ENCODE data around the gene KIF20B.

The KIF20B gene, protein sequence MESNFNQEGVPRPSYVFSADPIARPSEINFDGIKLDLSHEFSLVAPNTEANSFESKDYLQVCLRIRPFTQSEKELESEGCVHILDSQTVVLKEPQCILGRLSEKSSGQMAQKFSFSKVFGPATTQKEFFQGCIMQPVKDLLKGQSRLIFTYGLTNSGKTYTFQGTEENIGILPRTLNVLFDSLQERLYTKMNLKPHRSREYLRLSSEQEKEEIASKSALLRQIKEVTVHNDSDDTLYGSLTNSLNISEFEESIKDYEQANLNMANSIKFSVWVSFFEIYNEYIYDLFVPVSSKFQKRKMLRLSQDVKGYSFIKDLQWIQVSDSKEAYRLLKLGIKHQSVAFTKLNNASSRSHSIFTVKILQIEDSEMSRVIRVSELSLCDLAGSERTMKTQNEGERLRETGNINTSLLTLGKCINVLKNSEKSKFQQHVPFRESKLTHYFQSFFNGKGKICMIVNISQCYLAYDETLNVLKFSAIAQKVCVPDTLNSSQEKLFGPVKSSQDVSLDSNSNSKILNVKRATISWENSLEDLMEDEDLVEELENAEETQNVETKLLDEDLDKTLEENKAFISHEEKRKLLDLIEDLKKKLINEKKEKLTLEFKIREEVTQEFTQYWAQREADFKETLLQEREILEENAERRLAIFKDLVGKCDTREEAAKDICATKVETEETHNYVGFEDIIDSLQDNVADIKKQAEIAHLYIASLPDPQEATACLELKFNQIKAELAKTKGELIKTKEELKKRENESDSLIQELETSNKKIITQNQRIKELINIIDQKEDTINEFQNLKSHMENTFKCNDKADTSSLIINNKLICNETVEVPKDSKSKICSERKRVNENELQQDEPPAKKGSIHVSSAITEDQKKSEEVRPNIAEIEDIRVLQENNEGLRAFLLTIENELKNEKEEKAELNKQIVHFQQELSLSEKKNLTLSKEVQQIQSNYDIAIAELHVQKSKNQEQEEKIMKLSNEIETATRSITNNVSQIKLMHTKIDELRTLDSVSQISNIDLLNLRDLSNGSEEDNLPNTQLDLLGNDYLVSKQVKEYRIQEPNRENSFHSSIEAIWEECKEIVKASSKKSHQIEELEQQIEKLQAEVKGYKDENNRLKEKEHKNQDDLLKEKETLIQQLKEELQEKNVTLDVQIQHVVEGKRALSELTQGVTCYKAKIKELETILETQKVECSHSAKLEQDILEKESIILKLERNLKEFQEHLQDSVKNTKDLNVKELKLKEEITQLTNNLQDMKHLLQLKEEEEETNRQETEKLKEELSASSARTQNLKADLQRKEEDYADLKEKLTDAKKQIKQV (N-terminal part only)

DNA sequence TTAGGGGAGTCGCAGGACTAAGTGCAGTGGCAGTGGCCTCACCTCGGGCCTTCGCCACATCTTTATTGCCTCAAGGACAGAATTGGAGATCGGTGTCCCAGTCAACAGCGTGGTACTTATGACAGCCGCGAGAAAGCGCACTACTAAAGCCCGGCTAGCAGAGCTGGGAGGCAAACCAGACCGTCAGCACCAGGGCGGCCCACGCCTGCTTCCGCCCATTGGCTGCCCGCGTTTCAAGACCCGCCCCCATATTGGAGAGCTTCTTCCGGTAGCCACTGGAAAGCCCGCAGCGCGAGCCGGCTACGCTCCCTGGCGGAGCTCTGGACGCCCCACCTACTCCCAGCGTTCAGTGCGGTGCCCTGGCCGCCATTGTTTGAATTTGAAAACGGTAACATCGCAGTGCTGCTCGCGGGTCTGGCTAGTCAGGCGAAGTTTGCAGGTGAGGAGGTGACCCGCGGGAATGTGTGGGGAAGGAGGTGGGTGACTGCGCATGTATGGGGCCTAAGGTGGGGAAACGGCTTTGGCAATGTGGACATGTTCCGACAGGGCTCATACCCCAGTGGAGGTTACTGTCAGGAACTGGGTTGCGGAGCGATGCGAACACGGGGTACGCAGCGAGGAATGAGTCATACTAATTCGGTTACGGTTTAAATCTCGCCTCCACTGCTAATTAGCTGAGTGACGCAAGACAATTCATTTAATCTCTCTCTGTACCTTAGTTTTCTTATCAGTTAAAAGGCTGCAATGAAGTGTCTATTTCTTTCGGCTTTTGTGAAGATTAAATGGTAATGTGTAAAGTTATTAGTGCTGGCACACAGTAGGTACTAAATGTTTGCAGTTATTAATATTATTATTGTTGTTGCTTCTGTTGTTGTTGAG is at the start of gene KIF20B:
Gene KIF20B (plus strand): TSS at position 349 of the 879 bp plus-strand sequence. CDS start 3,705 bp downstream, outside the sequence.
- DNase-seq, result peak; percentile 93

DNA sequence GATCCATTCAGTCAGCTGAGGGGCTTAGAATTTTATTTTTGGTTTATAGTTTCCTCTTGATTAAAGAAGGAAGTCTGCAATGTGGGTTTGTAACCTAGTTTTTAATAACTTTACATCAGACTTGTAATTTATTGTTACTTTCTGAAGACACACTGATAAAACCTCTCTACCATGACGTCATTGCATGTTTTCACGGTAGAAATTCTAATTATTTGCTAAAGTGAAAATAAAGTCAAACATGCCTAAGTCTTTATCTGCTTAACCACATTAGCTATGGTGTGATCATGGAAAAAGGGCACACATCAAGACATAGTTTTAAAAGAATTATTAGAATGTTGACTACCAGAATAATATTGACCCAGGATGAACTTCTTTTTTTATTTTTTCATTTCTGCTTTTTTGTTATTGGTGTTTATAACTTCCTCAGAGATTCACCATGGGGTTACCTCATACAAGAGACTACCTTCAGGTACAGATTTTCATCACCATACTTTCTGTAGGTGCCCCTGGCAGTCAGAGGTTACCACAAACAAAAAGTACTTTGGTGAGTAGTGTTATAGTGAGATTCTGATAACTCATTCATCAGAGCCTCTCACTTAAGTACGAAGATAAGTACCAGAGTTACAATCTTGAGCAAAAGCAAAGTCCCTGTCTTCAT is 49.3 kb upstream of the KIF20B start:
- DNase-seq, result no peak

- DNase-seq, result no peak
Measured at GRCh38 chr10:89652806-89653370, 48.5 kb upstream of the KIF20B start.

DNA sequence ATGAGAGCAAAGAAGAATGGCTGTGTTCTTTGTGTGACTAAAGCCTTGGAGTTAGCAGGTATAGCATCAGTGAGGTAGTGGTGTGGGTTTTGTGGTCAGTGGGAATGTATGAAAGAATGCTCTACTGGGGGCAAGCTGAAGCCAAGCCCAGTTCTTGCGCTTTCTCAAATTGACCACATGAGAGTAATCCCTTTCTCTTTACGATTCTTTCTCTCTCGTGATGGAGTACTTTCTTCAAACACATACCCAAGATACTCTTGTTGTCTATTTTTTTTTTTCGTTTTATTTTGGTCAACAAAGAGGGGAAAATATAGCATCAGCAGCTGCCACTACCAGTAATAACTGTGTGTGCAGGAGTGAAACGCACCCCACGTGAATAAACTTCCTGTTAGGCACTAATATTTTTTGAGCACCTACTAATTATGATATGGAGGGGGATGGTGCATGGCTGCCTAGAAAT is 48.0 kb upstream of the KIF20B start:
- DNase-seq, result no peak

GRCh38 chr10:89655722-89656121 is 45.7 kb upstream of the KIF20B start:
- DNase-seq, result no peak

- no peak for DNase-seq
Measured at GRCh38 chr10:89657302-89657701, 44.1 kb upstream of the KIF20B start.

DNA sequence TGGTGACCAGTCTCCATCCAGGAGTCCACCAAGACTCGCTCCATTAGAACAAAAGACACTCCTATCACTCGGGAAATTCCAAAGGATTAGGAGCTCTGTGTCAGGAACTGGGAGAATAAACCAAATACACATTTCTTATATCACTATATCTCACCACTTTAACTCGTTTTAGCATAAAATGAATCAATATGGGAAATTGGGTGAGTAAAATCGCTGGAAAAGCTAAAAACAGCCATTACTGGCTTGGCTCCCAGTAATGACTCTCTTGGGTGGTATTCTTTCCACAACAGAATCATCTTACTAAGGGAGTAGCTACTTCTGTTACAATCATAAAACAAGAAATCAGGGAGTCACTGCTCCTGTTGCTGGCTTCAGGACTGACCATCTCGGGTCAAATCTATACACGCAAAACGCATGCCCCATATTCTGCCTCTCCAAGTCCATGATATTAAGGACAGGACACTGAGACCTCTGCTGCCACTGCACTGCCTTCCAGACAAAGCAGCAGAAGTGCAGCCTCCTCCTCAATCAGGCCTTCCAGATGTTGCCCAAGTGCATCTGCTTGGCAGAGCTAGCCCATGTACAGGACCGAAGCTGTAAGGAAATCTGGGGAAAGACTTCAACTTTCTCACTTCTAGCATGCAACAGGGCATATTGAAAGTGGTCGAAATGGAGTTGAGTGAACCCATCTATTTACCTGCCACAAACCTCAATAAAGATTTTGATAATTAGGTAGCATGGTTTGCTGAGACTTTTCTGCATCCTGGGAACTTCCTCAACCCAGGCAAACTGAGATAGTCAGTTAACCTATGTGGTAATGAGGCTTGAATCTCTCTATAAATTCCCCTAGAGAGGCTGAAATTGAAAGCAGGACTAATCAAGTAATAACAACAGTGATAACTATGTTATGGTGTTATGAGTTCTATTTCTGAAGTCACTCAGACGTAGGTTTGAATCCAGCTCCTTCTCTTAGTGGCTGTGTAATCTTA is 42.0 kb upstream of the KIF20B start:
- no peak for DNase-seq

GRCh38 chr10:89662596-89662995 is 38.8 kb upstream of the KIF20B start:
- DNase-seq, result no peak

DNA sequence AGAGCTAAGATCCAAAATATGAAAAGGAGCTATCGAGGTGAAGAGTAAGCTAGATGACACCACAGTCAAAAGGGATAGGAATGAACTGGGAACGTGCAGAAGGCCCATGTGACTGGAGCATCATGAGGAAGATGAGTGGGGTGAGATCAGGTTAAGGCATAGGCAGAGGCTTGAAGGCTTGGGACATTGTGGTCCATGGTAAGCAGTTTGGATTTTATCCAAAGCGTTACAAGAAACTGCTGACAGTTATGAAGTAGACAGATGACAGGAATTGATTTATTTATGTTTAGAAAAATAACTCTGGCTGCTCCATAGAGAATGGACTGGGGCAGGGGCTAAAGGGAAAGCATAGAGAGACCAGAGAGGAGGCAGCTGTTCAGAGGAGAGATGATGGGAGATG is 38.2 kb upstream of the KIF20B start:
- no peak for DNase-seq

- DNase-seq, result no peak
Measured at GRCh38 chr10:89664203-89664602, 37.2 kb upstream of the KIF20B start.

GRCh38 chr10:89665302-89665701 is 36.1 kb upstream of the KIF20B start:
- DNase-seq, result no peak

GRCh38 chr10:89666138-89666537 is 35.3 kb upstream of the KIF20B start:
- no peak for DNase-seq

DNA sequence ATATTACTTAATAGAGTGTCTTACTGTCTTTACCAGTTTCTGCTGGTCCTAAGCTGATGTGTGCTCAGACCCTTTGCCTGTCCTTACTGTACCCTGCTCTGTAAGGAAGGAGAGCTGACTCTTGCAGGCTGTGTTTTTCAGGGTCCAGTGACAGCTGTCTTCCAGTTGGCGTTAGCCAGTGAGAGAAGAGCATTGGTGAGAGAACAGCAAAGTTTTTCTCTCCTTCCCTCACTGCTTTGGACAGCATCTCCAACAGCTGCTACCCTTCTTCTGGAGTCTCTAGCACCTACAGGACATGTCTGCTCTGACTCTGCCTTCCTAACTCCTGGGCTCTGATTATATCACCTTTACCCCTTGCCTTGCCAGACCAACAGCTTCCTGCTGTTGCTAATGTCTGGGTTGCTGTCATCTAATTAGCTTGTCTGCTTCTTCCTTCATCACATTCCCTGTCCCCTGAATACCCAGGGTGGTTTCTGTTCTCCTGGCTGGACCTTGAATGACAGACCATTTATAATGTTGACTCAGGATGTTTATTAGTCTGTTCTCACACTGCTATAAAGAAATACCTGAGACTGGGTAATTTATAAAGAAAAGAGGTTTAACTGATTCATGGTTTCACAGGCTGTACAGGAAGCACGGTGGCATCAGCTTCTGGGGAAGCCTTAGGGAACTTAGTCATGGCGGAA is 32.9 kb upstream of the KIF20B start:
- DNase-seq, result no peak

DNA sequence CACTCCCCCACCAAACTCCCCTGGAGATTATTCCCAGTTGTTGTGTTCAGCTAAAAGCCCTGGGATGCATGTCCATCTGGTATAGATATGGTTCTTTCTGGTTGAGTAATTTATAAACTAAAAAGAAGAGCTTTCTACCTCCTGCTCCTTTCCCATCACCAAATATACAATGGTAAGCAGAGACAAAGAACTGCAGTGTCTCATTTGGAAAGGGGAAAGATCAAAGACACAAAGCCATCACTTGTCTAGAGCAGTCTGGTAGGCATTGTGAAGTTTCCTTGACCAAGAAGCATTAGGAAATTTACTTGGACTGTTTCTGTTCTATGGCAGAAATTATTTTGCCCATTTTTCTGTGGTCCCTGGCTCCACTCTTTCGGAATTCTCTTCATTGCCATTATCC is 31.4 kb upstream of the KIF20B start:
- DNase-seq, result no peak

GRCh38 chr10:89670926-89671325 is 30.5 kb upstream of the KIF20B start:
- no peak for DNase-seq

GRCh38 chr10:89677341-89677740 is 24.0 kb upstream of the KIF20B start:
- no peak for DNase-seq

GRCh38 chr10:89679986-89680385 is 21.4 kb upstream of the KIF20B start:
- no peak for DNase-seq

GRCh38 chr10:89683883-89684282 is 17.5 kb upstream of the KIF20B start:
- no peak for DNase-seq

DNA sequence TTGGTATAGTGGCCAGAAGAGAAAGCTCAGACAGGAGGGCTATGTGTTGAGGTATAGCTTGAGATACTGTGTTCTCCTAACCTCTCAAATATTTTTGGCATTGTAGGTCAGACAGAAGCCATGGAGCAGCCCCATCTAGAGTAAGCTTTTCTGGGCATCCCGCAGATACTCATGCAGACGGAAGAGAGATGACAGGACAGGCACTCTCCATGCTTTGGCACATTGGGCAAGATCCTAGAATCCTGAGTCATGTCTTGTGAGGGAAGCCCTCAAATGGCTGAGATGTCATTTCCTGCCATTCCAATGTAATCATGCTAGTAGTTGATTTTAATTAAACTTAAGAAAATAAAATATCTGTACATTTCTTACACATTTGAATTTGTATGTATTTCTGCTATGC is 16.8 kb upstream of the KIF20B start:
- DNase-seq, result no peak

Data from GF-D8 (cell line).